GM12878 (cell line): Measurements from ENCODE around the gene BIN1. TPM values are rescaled to one million over a fixed set of nuclear protein-coding genes. Genes with fewer than 3 reads are reported as not detected.
A peak's percentile ranks its signal among the peaks of the same experiment; 100 is the strongest.

Experiments used
- ATAC-seq: fragments of 200-7000 bp; cut with Tn5 transposase; 3 replicates; pipeline ENCODE4 v1.9.1; 2020; ENCODE audit warnings: mild to moderate bottlenecking, moderate library complexity
- BruUV-seq: library from RNA; stranded (reverse); fragments of 400-500 nt; replicated peaks from 2 replicates; lab custom pipeline; 2021; lab: Mats Ljungman, UMichigan
- CTCF ChIA-PET: fragments of 300-600 bp; sonication (Branson Sonifier 250); formaldehyde crosslinking; extraction: SDS; loops from one replicate; lab custom pipeline; 2021; ENCODE audit warnings: inconsistent platforms; lab: Yijun Ruan, JAX
- POLR2A ChIA-PET: fragments of 350-600 bp; formaldehyde crosslinking; extraction: SDS; loops from one replicate; lab custom pipeline; 2021; ENCODE audit warnings: inconsistent platforms; lab: Charles Lee
- RAD21 ChIA-PET: fragments of 300-600 bp; sonication (Branson Sonifier 250); formaldehyde crosslinking; loops from one replicate; lab custom pipeline; 2023; ENCODE audit warnings: antibody characterized with exemption; ENCODE audit not compliant: unreplicated experiment; lab: Charles Lee
- SMC1A ChIA-PET: fragments of 300-600 bp; sonication (Branson Sonifier 250); formaldehyde crosslinking; loops from one replicate; lab custom pipeline; 2023; ENCODE audit not compliant: unreplicated experiment, uncharacterized antibody; lab: Charles Lee
- DNase-seq: peaks from one replicate; pipeline ENCODE4 v3.0.0-alpha.2; 2011; ENCODE audit warnings: low read depth, low spot score
- FAIRE-seq: peaks from 3 replicates; lab custom pipeline; 2011; peaks lifted over from hg19 to GRCh38; lab: Jason Lieb, UNC
- H2AFZ ChIP-seq: 2 replicates; pipeline ENCODE4 v1.6.0; 2011; ENCODE audit warnings: low read depth, low read length, control low read depth; ENCODE audit not compliant: control insufficient read depth
- H3K27ac ChIP-seq: 2 replicates; pipeline ENCODE4 v1.5.1; 2011; ENCODE audit warnings: control low read depth; ENCODE audit not compliant: control insufficient read depth, insufficient read depth
- H3K27me3 ChIP-seq, 2 experiments: replicated peaks in 1 of 2; 2 replicates each; pipeline versions ENCODE4 v1.6.0 to v1.6.1; 2011; ENCODE audit warnings: low read length in 1 of 2; ENCODE audit not compliant: control insufficient read depth in 2 of 2, insufficient read depth in 2 of 2
- H3K36me3 ChIP-seq, 2 experiments: 2 replicates each; pipeline ENCODE4 v1.5.1; 2011; ENCODE audit warnings: low read length in 1 of 2; ENCODE audit not compliant: control insufficient read depth in 2 of 2, insufficient read depth in 2 of 2
- H3K4me1 ChIP-seq: 2 replicates; pipeline ENCODE4 v1.6.1; 2011; ENCODE audit warnings: mild to moderate bottlenecking, low read length, moderate library complexity, mixed read lengths; ENCODE audit not compliant: control insufficient read depth, insufficient read depth
- H3K4me2 ChIP-seq: 2 replicates; pipeline ENCODE4 v1.6.0; 2011; ENCODE audit warnings: control low read depth; ENCODE audit not compliant: control insufficient read depth, insufficient read depth
- H3K4me3 ChIP-seq: fragments of 200-600 bp; sonication (generic); 2 replicates; pipeline ENCODE4 v1.5.1; 2016
- H3K79me2 ChIP-seq: 2 replicates; pipeline ENCODE4 v1.6.0; 2011; ENCODE audit warnings: low read length; ENCODE audit not compliant: control insufficient read depth, insufficient read depth
- H3K9ac ChIP-seq: 2 replicates; pipeline ENCODE4 v1.8.0; 2011; ENCODE audit warnings: low read length, control low read depth, mixed read lengths; ENCODE audit not compliant: control insufficient read depth, insufficient read depth
- H3K9me3 ChIP-seq: replicated peaks from 3 replicates; pipeline ENCODE4 v1.5.1; 2011; ENCODE audit warnings: mild to moderate bottlenecking, low read length; ENCODE audit not compliant: control insufficient read depth, insufficient read depth
- H4K20me1 ChIP-seq: 2 replicates; pipeline ENCODE4 v1.6.0; 2011; ENCODE audit not compliant: control insufficient read depth, insufficient read depth
- ATF7 ChIP-seq: fragments of 450-650 bp; IDR thresholded peaks from 2 replicates; pipeline ENCODE4 v1.6.1; 2016; ENCODE audit warnings: low read depth, mild to moderate bottlenecking
- BHLHE40 ChIP-seq, 2 experiments: fragments of 450-650 bp in 1 of 2; IDR thresholded peaks; 2 replicates each; pipeline ENCODE4 v1.6.1; 2011 to 2017; ENCODE audit warnings: low read depth in 2 of 2, borderline replicate concordance in 1 of 2, improper control_type of control experiment in 1 of 2, low read length in 1 of 2, mild to moderate bottlenecking in 1 of 2
- EZH2 ChIP-seq: IDR thresholded peaks from 2 replicates; pipeline ENCODE4 v1.6.1; 2012; ENCODE audit warnings: low read depth, mild to moderate bottlenecking, control low read depth, inconsistent platforms, low read length, borderline replicate concordance; ENCODE audit not compliant: control insufficient read depth
- FOS ChIP-seq: IDR thresholded peaks from 3 replicates; pipeline ENCODE4 v1.6.1; 2011; ENCODE audit warnings: borderline replicate concordance; ENCODE audit not compliant: insufficient read length; ENCODE audit errors: extremely low read depth
- GATAD2B ChIP-seq: fragments of 450-650 bp; conservative IDR thresholded peaks from 2 replicates; pipeline ENCODE4 v1.6.1; 2017; ENCODE audit warnings: low read depth, mild to moderate bottlenecking, moderate library complexity
- HDAC2 ChIP-seq: fragments of 200-600 bp; sonication (generic); IDR thresholded peaks from 2 replicates; pipeline ENCODE4 v1.6.1; 2017
- IKZF1 ChIP-seq: fragments of 450-650 bp; conservative IDR thresholded peaks from 2 replicates; pipeline ENCODE4 v1.6.1; 2017; ENCODE audit warnings: antibody characterized with exemption, mild to moderate bottlenecking
- IKZF2 ChIP-seq, 2 experiments: fragments of 450-650 bp; IDR thresholded peaks; 2 replicates each; pipeline ENCODE4 v1.6.1; 2017; ENCODE audit warnings: mild to moderate bottlenecking in 2 of 2, moderate library complexity in 2 of 2
- MEF2B ChIP-seq: fragments of 450-650 bp; IDR thresholded peaks from 2 replicates; pipeline ENCODE4 v1.6.1; 2018; ENCODE audit warnings: mild to moderate bottlenecking, moderate library complexity; ENCODE audit not compliant: partially characterized antibody, poor library complexity, severe bottlenecking
- MXI1 ChIP-seq: fragments of 150-350 bp; IDR thresholded peaks from 2 replicates; pipeline ENCODE4 v1.6.1; 2011; ENCODE audit warnings: low read depth, mild to moderate bottlenecking, inconsistent platforms, low read length, improper control_type of control experiment
- MYB ChIP-seq: fragments of 150-350 bp; IDR thresholded peaks from 2 replicates; pipeline ENCODE4 v1.6.1; 2014; ENCODE audit warnings: mild to moderate bottlenecking, low read depth, low read length, borderline replicate concordance
- SMC3 ChIP-seq: IDR thresholded peaks from 2 replicates; pipeline ENCODE4 v1.6.1; 2011; ENCODE audit warnings: low read length, improper control_type of control experiment, borderline replicate concordance
- STAT3 ChIP-seq: IDR thresholded peaks from 2 replicates; pipeline ENCODE4 v1.6.1; 2011; ENCODE audit warnings: low read depth, low read length, improper control_type of control experiment
- SUZ12 ChIP-seq: fragments of 200-600 bp; sonication (generic); IDR thresholded peaks from one replicate; pipeline ENCODE4 v1.6.1; 2018; ENCODE audit warnings: antibody characterized with exemption, mild to moderate bottlenecking; ENCODE audit not compliant: unreplicated experiment
- TARDBP ChIP-seq: IDR thresholded peaks from 2 replicates; pipeline ENCODE4 v1.6.1; 2016; ENCODE audit warnings: borderline replicate concordance
- YY1 ChIP-seq: IDR thresholded peaks from 2 replicates; pipeline ENCODE4 v1.6.1; 2011; ENCODE audit warnings: low read depth, mild to moderate bottlenecking, low read length
- ZNF207 ChIP-seq: fragments of 450-650 bp; IDR thresholded peaks from 2 replicates; pipeline ENCODE4 v1.6.1; 2014; ENCODE audit warnings: antibody characterized with exemption, mild to moderate bottlenecking, borderline replicate concordance
- ZNF622 ChIP-seq: fragments of 450-650 bp; IDR thresholded peaks from 2 replicates; pipeline ENCODE4 v1.6.1; 2017; ENCODE audit warnings: mild to moderate bottlenecking, inconsistent platforms
- WGBS: methylation state at CpG from one replicate; pipeline ENCODE4 v1.1.6; 2016; ENCODE audit warnings: low lambda C conversion rate; ENCODE audit not compliant: insufficient replicate concordance, insufficient coverage; ENCODE audit errors: missing lambda C conversion rate; 5-methylcytosine and 5-hydroxymethylcytosine counted together
- in situ Hi-C: fragments of 300-500 bp; cut with MboI; formaldehyde crosslinking; loops from 9 replicates; pipeline ENCODE4 v1.14.3; 2018; ENCODE audit warnings: mixed read lengths
- intact Hi-C: fragments of 100-400 bp; cut with micrococcal nuclease; formaldehyde crosslinking; loops from one replicate; pipeline ENCODE4 v1.14.2; 2022; ENCODE audit not compliant: unreplicated experiment
- polyA plus RNA-seq, 11 experiments: library from polyadenylated mRNA; depleted of rRNA in 4 of 11; unstranded in 6 of 11; stranded (reverse) in 5 of 11; fragments of >200 nt; fragmentation: Nextera tagmentation in 4 of 11; fragmentation: Illumina TruSeq in 1 of 11; extraction: Ambion mirVana in 4 of 11; extraction: Trizol in 1 of 11; gene quantifications; 1 replicate in 1 of 11; 2 replicates in 10 of 11; pipeline versions ENCODE4 v1.2.1 to v1.2.3, GENCODE V29; 2011 to 2016; ENCODE audit warnings: inconsistent platforms in 2 of 11, missing spikeins in 2 of 11, low read depth in 1 of 11
- total RNA-seq, 4 experiments: library from RNA; depleted of rRNA in 3 of 4; stranded (reverse); fragments of >200 nt in 3 of 4; fragmentation: Illumina TruSeq in 1 of 4; extraction: Trizol in 1 of 4; gene quantifications; 2 replicates each; pipeline versions ENCODE4 v1.2.1 to v1.2.3, GENCODE V29; 2013 to 2021
- TF ChIP-seq, protein P1 (sequence below), 3 experiments: IDR thresholded peaks in 2 of 3; conservative IDR thresholded peaks in 1 of 3; 2 replicates each; pipeline ENCODE4 v1.5.1; 2011; ENCODE audit warnings: low read depth in 3 of 3, low read length in 3 of 3, mild to moderate bottlenecking in 3 of 3, control low read depth in 2 of 3, moderate library complexity in 2 of 3, inconsistent platforms in 1 of 3, mixed read lengths in 1 of 3; ENCODE audit not compliant: control insufficient read depth in 2 of 3, insufficient read depth in 1 of 3; ENCODE audit errors: extremely low read depth in 1 of 3
- TF ChIP-seq, protein P2 (sequence below): fragments of 450-650 bp; IDR thresholded peaks from 2 replicates; pipeline ENCODE4 v1.6.1; 2017; ENCODE audit warnings: low read depth, mild to moderate bottlenecking, moderate library complexity

Gene BIN1
- total and polyA plus RNA-seq, 10 of the 15 experiments (the other 5 are each of a cell fraction or from before 2014, with no cell fraction given): 0.32 to 21.3 (median 11.2) TPM

DNA sequence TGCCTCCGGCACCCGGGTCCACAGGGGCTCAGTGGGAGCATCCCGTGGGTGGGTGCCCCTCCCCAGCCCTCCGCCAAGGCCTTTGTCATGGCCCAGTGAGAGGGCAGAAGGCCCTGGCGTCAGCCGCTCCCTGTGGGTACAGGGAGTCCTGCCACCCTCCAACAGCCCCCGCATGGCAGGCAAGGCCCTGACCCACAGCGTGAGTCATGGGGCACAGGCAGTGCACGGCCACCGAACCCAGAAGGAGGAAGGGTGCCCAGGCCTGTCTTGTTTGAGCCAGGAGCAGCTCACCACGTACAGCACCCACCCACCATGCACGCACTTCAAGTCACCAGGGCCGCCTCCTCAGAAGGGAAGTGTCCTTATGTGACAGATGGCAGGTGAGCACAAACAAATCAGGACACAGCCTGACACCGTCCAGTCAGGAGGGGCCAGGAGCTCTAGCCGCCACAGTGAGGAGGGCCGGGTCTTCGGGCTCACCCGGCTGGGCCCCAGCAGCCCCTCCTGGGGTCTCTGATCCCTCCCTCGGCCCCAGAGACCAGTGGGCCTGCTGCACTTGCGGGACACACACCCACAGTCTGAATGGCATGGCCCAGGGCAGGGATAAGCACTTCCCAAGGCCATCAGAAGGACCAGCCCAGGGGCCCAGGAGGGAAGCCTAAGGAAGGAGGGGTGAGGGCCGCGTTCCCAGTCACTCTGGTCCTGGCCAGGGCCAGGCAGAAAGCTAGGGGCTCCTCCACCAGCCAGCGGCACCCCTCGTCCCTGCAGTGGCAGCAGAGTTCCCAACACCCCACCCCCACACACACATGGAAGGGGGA is 25.8 kb downstream of the BIN1 start:
- DNase-seq (no peak), ATAC-seq (peak; percentile 64), FAIRE-seq (peak; percentile 90)
- Histone ChIP-seq H3K9ac (peak overlapping the region; percentile 85), H4K20me1 (no peaks in the 10 kb centered on the region), H3K27me3 (no peaks in the 10 kb centered on the region), H3K4me2 (peak overlapping the region; percentile 95), H3K27ac (peak overlapping the region; percentile 75), H2AFZ (peak overlapping the region; percentile 61), H3K4me3 (peak overlapping the region; percentile 60), H3K4me1 (peaks cover 38% of the 10 kb centered on the region), H3K9me3 (no peaks in the 10 kb centered on the region), H3K79me2 (no peaks in the 10 kb centered on the region), H3K36me3 (no peaks in the 10 kb centered on the region)
- SMC1A ChIA-PET: interaction anchor here (1.3 to 1.9 kb wide), 3 partner anchors 10 to 13 kb away, joined by 4 to 7 read pairs (median 5); no protein-coding TSS in a partner anchor
- POLR2A ChIA-PET: interaction anchor here (0.5 kb wide), 2 partner anchors 193 to 306 kb away, joined by 3 to 4 read pairs; no protein-coding TSS in a partner anchor
- 19% methylated on average over 24 of the region's 24 CpGs for WGBS
- intact Hi-C loops (loop anchor here (10.0 kb wide), 1 partner anchor 214 kb away; the partner anchor contains the start of gene ERCC3), in situ Hi-C loops (no loop called here)
- RAD21 ChIA-PET: interaction anchor here (1.1 to 2.6 kb wide), 6 partner anchors 9 to 665 kb away, joined by 3 to 22 read pairs (median 4); no protein-coding TSS in a partner anchor
- CTCF ChIA-PET: interaction anchor here (0.7 to 3.1 kb wide), 4 partner anchors 10 to 398 kb away, joined by 3 to 20 read pairs (median 4); no protein-coding TSS in a partner anchor
- BruUV-seq: TSS peak; percentile 76
- no peak for TF ChIP-seq ZNF622
- 0 out of 2 replicates have a peak, but pooled peaks have one; percentile 36 for TF ChIP-seq GATAD2B
- peak; percentile 53; the same call in 1 of the 2 replicates for TF ChIP-seq ATF7
- peak; percentile 63 for TF ChIP-seq IKZF1
- TF ChIP-seq YY1: no peak
- no peak for TF ChIP-seq STAT3
- no peak for TF ChIP-seq SUZ12
- TF ChIP-seq MXI1: no peak
- TF ChIP-seq, protein P1, sequence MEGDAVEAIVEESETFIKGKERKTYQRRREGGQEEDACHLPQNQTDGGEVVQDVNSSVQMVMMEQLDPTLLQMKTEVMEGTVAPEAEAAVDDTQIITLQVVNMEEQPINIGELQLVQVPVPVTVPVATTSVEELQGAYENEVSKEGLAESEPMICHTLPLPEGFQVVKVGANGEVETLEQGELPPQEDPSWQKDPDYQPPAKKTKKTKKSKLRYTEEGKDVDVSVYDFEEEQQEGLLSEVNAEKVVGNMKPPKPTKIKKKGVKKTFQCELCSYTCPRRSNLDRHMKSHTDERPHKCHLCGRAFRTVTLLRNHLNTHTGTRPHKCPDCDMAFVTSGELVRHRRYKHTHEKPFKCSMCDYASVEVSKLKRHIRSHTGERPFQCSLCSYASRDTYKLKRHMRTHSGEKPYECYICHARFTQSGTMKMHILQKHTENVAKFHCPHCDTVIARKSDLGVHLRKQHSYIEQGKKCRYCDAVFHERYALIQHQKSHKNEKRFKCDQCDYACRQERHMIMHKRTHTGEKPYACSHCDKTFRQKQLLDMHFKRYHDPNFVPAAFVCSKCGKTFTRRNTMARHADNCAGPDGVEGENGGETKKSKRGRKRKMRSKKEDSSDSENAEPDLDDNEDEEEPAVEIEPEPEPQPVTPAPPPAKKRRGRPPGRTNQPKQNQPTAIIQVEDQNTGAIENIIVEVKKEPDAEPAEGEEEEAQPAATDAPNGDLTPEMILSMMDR (IDR thresholded peaks at IDR 0.05 in 2 of 3, conservative IDR thresholded peaks at IDR 0.05 in 1 of 3; ENCODE audit: control insufficient read depth in 2 of 3, extremely low read depth in 1 of 3, insufficient read depth in 1 of 3, low read depth in 3 of 3, low read length in 3 of 3): no peak
- TF ChIP-seq MYB: no peak
- no peak for TF ChIP-seq TARDBP
- TF ChIP-seq HDAC2: no peak
- TF ChIP-seq BHLHE40 (IDR thresholded peaks at IDR 0.05; ENCODE audit: borderline replicate concordance in 1 of 2, low read depth in 2 of 2, low read length in 1 of 2): peak in 1 of 2 experiments; percentile 78; a peak in 1 of 4 replicates
- no peak for TF ChIP-seq FOS
- TF ChIP-seq, protein P2, sequence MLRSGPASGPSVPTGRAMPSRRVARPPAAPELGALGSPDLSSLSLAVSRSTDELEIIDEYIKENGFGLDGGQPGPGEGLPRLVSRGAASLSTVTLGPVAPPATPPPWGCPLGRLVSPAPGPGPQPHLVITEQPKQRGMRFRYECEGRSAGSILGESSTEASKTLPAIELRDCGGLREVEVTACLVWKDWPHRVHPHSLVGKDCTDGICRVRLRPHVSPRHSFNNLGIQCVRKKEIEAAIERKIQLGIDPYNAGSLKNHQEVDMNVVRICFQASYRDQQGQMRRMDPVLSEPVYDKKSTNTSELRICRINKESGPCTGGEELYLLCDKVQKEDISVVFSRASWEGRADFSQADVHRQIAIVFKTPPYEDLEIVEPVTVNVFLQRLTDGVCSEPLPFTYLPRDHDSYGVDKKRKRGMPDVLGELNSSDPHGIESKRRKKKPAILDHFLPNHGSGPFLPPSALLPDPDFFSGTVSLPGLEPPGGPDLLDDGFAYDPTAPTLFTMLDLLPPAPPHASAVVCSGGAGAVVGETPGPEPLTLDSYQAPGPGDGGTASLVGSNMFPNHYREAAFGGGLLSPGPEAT: no peak
- no peak for TF ChIP-seq ZNF207
- no peak for TF ChIP-seq EZH2
- peak in 1 of 2 experiments; percentile 38; a peak in 2 of 4 replicates for TF ChIP-seq IKZF2 (IDR thresholded peaks at IDR 0.05)
- TF ChIP-seq SMC3: no peak
- no peak for TF ChIP-seq MEF2B
